Coronary artery (tissue), 2 donors: ENCODE data around the gene GABBR2.

Experiments
- DNase-seq: peaks from one replicate; pipeline ENCODE4 v3.0.0-alpha.2; 2017; ENCODE audit warnings: low spot score
- H3K27ac ChIP-seq, 2 donors: fragments of 200-600 bp; sonication (generic); one replicate each; pipeline ENCODE4 v1.5.1; 2016 to 2019
- H3K4me3 ChIP-seq: fragments of 200-600 bp; sonication (generic); 2 replicates; pipeline ENCODE4 v1.5.1; 2016; ENCODE audit warnings: mild to moderate bottlenecking, moderate library complexity
- TF ChIP-seq, protein P1 (sequence below): fragments of 200-600 bp; sonication (generic); IDR thresholded peaks from one replicate; pipeline ENCODE4 v1.5.1; 2019; ENCODE audit warnings: antibody characterized with exemption

The GABBR2 gene

DNA sequence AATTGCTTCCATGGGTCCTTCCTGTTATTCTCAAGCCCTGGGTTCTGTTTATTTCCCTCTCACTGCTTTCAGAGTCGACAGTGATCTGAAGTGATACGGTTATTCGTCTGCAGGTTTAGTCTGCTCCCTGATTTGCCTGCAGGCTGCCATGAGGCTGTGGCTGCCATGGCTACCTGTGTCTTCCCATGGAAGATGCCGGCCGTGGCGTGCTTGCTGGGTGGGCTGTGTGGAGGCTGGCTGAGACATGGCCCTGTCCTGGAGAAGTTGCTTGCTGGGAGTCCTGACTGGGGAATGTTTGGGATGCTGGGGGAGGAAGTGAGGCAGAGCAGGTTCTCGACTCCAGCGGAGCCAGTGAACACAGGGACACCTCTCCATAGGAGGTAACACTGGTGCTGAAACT lies 349.2 kb downstream of the GABBR2 start:
- Histone ChIP-seq H3K27ac (no peak overlapping the region), H3K4me3 (no peak overlapping the region)
- DNase-seq: no peak
- TF ChIP-seq, protein P1, sequence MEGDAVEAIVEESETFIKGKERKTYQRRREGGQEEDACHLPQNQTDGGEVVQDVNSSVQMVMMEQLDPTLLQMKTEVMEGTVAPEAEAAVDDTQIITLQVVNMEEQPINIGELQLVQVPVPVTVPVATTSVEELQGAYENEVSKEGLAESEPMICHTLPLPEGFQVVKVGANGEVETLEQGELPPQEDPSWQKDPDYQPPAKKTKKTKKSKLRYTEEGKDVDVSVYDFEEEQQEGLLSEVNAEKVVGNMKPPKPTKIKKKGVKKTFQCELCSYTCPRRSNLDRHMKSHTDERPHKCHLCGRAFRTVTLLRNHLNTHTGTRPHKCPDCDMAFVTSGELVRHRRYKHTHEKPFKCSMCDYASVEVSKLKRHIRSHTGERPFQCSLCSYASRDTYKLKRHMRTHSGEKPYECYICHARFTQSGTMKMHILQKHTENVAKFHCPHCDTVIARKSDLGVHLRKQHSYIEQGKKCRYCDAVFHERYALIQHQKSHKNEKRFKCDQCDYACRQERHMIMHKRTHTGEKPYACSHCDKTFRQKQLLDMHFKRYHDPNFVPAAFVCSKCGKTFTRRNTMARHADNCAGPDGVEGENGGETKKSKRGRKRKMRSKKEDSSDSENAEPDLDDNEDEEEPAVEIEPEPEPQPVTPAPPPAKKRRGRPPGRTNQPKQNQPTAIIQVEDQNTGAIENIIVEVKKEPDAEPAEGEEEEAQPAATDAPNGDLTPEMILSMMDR: no peak

DNA sequence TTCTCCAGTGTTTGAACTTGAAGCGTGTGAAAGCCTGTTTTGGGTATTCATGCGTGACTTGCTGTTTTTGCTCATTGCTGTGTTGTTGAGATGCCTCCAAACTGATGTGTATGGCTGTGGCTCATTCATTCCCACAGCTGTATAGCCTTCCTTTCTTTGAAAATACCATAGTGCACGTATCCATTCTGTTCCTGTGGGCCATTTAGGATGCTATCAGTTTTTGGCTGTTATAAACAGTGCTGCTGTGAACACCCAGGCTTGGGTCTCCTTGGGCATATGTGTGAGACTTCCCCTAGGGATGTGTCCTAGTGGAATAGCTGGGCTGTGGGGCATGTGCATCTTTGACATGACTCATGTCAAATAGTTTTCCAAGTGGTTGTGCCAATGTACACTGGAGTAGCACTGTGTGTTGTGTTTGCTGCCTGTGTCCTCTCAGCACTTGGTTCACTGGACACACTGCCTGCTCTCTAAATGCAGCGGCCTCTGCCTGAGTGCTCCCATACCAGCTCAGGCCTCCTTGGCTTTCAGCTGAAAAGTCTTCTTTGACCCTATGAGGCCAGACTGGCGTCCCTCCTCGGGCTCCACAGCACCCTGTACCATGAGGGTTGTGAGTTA lies 350.7 kb downstream of the GABBR2 start:
- DNase-seq: no peak
- H3K27ac ChIP-seq: no peak overlapping the region
- H3K4me3 ChIP-seq: no peak overlapping the region
- TF ChIP-seq, protein P1: no peak

DNA sequence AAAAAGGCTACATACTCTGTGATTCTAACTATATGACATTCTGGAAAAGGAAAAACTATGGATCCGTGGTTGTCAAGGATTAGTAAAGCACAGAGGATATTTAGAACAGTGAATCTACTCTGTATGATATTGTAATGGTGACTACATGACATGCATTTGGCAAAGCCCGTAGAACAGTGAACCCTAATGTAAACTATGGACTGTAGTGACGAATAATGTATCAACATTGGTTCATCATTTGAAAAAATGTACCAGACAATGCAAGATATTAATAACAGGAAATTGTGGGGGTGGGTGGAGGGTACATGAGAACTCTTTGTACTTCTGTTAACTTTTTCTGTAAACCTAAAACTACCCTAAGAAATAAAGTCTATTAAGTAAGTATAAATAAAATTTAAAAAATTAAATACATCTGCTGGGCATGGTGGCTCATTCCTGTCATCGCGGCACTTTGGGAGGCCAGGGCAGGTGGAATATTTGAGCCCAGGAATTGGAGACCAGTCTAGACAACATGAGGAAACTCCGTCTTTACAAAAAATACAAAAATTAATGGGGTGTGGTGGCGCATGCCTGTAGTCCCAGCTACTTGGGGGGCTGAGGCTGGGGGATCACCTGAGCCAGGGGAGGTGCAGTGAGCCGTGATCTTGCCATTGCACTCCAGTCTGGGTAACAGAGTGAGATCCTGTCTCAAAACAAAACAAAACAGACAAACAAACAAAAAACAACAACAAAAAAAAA lies 351.6 kb downstream of the GABBR2 start:
- H3K4me3 ChIP-seq: no peak overlapping the region
- no peak overlapping the region for H3K27ac ChIP-seq
- DNase-seq: no peak
- TF ChIP-seq, protein P1: no peak

DNA sequence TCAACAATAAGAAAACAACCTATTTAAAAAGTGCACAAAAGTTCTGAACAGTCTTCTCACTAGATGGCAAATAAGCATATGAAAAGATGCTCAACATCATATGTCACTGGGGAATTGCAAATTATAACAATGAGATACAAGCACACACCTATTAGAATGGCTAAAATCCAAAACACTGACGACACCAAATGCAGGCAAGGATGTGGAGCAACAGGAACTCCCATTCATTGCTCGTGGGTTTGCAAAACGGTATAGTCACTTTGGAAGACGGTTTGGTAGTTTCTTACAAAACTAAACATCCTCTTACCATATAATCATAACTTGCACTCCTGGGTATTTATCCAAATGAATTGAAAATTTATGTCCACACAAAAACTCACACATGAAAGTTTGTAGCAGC lies 352.4 kb downstream of the GABBR2 start:
- H3K27ac ChIP-seq: no peak overlapping the region
- no peak overlapping the region for H3K4me3 ChIP-seq
- TF ChIP-seq, protein P1: no peak
- DNase-seq: no peak

DNA sequence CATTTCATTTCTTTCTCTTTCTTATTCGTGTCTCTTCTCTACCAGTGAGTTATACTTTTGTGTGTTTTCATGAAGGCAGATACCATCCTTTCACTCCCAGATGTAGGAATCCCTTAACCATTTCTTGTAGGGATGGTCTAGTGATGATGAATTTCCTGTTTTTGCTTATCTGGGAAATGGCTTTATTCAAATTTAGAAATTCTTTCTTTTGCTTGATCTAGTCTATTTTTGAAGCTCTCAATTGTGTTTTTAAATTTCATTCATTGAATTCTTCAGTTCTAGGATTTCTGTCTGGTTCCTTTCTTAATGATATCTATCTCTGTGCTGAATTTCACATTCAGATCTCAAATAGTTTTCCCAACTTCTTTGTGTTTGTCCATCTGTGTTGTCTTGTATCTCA lies 357.4 kb downstream of the GABBR2 start:
- Histone ChIP-seq H3K4me3 (no peak overlapping the region), H3K27ac (no peak overlapping the region)
- TF ChIP-seq, protein P1: no peak
- DNase-seq: no peak

DNA sequence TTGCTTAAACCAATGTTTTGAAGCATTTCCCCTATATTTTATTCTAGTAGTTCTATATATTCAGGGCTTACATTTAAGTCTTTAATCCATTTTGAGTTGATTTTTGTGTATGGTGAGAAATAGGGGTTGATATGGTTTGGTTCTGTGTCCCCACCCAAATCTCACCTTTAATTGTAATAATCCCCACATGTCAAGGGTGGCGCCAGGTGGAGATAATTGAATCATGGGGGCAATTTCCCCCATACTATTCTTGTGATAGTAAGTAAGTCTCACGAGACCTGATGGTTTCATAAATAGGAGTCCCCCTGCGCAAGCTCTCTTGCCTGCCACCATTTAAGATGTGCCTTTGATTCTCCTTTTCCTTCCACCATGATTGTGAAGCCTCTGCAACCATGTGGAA lies 361.1 kb downstream of the GABBR2 start:
- no peak overlapping the region for H3K27ac ChIP-seq
- TF ChIP-seq, protein P1: no peak
- no peak for DNase-seq
- no peak overlapping the region for H3K4me3 ChIP-seq

DNA sequence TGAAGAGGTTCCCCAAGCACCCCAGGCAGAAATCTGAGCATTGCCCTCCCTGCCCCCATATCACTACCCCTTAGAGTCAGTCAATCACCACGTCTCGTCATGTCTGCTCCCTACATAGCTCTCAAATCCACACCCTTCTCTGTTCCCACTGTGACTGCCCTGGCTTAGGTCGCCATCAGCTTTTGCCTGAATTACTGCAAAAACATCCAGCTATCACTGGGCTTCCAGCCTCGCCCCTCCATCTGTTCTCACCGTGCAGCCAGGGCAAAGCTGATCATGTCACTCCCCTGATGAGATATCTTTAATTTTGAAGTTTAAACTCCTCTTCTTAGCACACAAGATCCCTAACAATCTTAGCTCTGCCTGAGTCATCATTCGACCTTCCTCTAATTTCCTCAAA lies 363.7 kb downstream of the GABBR2 start:
- Histone ChIP-seq H3K4me3 (no peak overlapping the region), H3K27ac (no peak overlapping the region)
- TF ChIP-seq, protein P1: no peak
- DNase-seq: no peak
